Stimulated activated CD4-positive, alpha-beta T cell treated with anti-CD3 and anti-CD28 coated beads, TNF-alpha, amount 100 ng/mL, for 1 hour (primary cell): ENCODE data around the gene PBX1.
"Not testable (repeated sequence)": the region's sequence is repeated elsewhere in the genome, so short reads cannot be mapped to it uniquely, and the experiment has no call there.

Experiments used
- DNase-seq, 3 donors: peaks; one replicate each; pipeline ENCODE4 v3.0.0-alpha.2; 2020; ENCODE audit warnings: low read depth in 3 of 3, low spot score in 1 of 3

Gene PBX1

DNA sequence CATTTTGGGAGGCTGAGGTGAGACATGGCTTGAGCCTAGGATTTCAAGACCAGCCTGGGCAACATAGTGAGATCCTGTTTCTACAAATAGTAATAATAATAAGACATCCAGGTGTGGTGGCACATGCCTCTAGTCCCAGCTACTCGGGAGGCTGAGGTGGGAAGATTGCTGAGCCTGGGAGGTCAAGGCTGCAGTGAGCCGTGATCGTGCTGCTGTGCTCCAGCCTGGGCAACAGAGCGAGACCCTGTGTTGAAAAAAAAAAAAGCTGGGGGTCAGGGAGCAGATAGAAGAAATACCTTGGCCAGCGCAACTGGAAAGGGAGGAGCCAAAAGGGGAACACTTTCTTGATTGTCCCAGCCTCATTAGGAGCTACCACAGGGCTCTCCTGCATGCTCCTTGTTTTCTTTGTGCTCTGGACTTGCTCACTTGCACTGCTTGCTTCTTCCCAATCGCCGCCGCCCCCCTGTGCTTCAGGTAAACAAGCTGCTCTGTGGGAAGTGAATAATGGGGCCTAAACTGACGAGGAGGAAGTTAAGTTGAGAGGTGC, 31.1 kb downstream of the PBX1 start:
- DNase-seq: no peak

DNA sequence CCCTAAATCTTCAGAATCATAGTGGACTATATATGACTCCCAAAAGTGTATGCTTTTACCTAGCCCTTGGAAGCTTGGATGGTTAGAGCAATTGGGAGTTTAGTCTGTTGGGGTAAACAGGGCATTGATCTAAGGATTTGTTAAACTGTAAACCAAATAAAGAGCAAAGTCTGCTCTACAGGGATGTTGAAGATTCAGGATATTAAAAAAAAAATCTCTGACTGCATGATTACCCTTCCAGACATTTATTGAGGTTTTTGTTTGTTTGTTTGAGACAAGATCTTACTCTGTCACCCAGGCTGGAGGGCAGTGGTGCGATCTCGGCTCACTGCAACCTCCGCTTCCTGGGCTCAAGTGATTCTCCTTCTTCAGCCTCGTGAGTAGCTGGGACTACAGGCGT, 31.6 kb downstream of the PBX1 start:
- no peak for DNase-seq

DNA sequence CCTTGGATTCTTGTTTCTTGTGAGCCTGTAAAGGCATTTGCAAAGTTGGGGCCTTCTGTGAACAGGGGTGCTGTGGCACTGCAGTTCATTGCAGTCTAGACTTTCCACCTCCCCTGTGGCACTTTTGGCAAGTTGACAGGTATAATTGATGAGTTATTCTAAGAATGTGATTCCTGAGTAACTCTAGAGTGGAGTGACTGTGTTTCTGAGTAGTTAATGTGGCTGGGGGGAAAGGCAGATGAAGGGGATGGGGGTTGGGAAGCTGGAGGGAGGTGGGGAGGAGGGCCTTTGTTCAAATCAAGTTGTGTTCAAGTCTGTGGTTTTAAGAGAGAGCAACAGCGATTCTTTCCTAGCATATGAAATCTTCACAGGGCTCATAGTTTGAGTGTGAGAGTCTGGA, 32.9 kb downstream of the PBX1 start:
- no peak for DNase-seq

DNA sequence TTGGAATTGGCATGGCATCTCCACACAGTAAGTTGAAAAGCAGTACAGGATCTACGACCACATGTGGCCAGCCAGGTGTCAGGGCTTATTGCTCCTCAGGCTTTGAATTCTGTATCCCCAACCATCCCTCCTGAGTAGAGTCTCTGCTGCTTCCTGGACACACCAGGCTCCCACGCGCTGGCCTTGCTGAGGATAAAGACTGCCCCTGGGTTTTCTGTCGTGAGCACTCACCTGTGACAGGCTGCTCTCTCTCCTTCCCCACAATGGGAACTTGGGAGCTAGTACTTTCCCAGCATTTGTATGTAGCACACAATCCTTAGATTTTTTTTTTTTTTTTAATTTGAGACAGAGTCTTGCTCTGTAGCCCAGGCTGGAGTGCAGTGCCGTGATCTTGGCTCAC, 33.6 kb downstream of the PBX1 start:
- DNase-seq: no peak

DNA sequence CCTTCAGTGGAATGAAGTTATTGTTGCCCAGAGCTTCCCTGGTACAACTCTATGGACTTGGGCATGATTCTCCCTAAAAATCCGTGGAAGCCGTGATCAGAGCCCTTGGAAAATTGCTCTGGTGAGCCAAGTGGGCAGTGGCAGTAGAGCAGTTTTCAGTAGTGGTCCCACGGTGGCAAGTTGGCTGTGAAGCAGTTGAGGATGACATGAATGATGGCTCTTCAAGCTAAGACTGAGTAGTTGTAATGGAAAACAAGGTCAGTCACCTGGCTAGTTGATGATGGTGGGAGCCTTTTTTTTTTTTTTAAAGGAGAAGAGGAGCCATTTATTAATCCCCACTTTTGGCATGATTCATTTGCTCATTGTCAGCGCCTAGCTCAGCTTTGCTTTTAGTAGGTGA, 36.2 kb downstream of the PBX1 start:
- no peak for DNase-seq

DNA sequence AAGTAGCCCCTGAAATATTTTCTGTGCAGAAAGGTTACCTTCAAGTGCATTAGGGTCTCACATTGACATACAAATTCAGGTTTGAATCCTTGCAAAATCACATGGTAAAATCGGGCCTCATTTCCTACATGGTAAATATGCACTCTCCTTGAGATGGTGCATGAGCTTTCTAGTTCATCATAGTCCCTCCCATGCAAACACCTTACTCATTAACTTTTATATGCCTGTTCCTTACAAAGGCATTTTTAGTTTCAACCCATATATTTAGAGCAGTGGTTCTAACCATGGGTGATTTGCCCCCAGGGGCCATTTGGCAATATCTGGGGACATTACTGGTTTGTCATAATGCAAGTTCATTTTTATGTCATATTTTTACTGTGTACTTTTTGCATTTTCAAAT, 37.2 kb downstream of the PBX1 start:
- DNase-seq: no peak

DNA sequence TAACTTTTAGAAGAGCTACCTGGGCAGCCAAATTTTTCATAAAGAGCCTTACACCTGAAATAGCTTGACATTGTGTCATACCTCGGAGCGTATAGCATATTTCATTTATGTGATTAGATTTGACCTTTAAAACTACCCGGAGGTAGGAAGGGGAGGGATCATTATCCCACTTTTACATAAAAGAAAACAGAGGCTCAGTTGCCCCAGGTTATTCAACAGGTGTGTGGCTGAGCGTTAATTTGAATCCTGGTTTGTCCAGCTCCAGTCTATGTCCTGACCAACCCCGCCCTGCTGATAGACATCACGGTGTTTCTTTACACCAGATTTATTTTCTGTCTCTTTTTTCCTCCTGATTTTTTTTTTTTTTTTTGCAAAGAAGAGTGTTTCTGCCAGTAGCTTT, 39.7 kb downstream of the PBX1 start:
- no peak for DNase-seq

DNA sequence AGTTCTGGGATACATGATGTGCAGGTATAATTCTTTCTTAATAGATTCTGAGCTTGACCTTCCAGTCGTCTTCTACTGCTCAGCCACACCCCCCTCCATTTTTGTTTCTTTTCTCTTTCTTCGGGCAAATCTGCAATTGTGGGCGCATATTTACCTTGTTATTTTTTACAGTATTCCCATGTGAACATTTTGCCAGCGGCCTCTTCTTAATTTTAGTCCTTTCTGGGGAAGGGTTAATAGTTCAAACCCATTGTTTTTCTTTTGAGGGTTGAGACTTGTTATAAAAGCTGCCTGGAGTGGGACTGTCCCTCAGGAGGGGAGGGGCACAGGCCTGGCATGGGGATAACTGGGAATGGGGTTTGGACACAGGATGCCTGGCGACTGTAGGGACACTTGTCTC, 40.3 kb downstream of the PBX1 start:
- DNase-seq: no peak

DNA sequence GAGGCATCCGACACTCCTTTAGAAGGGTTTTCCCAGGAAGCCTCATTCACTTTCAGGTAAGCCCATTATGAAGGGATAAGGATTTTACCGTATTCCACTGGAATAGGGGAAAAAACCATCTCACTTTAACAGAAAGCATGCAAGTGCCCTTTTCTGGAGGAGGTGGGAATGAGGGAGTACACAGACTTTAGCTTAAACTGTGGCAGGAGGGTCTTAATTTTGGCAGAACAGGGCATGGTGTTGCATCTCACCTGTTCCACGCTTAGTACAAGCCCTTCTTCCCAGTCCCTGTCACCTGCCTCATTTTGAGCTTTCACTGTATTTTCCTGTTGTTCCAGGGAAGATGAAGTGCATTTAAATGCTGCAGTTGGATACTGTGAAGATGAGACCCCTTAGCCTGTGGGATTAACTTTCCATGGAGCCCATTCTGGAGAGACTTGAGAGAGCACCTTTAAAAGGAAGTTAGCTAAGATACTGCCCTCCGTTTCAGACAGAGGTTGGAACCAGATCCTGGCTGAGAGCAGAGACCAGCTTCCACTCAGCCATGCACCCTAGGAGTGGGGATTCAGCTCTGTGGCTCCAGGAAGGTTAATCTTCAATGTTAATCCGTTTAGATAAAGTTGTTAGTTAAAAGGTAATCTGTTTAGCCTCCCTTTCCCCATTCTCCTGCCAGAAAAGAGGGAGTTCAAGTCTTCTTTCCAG, 42.6 kb downstream of the PBX1 start:
- no peak for DNase-seq

DNA sequence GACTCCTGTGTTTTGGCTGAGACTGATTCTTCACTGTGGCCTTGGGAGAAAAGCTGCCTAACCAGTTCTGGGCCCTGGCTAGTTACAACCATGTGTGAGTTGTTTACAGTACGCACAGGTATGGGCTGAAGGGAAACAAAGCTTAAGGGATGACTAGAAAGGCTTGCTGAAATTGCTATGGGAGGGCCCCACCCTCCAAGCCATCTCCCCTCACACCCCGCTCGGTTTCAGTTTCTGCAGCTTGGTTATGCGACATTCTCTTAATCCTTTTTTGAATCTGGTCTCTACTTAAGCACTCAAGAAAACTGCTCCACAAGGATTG, 43.1 kb downstream of the PBX1 start:
- no peak for DNase-seq

DNA sequence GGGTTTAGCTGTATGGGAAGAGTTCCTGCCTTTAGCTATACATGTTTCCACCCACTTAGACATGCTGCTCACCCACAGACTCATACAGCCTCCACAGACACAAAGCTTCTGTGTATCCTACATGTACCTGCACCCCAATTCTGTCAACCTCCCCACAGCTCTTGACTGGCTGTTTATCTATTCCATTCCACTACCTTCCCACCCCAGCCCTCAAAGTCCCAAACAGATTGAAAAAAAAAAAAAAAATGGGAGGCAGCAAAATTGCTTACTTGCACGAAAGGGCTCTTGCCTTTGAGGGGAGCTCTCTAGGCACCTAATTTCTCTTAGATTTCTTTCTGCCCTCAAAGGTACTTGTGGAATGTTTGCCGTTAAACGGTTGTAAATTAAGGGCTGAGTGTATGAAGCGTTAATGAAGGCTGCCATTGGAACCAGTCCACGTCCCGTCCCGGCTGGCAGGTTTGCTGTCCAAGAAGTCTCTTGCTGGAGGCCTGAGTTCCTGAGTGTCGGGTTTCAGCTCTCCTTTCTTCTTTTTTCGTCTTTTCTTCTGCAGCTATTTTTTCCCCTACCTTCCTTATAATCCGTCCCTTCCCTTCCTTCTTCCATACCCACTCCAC, 43.6 kb downstream of the PBX1 start:
- DNase-seq: no peak

DNA sequence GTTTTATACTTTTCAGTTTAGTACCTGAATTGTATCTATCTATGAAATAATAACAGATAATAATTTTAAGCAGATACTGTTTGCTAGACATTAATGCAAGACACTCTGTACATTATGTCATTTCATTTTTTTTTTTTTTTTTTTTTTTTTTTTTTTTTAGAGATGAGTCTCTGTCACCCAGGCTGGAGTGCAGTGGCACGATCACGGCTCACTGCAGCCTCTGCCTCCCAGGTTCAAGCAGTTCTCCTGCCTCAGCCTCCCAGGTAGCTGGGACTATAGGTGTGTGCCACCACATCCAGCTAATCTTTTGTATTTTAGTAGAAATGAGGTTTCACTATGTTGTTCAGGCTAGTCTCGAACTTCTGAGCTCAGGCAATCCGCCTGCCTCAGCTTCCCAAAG, 44.8 kb downstream of the PBX1 start:
- DNase-seq: not testable (repeated sequence)

DNA sequence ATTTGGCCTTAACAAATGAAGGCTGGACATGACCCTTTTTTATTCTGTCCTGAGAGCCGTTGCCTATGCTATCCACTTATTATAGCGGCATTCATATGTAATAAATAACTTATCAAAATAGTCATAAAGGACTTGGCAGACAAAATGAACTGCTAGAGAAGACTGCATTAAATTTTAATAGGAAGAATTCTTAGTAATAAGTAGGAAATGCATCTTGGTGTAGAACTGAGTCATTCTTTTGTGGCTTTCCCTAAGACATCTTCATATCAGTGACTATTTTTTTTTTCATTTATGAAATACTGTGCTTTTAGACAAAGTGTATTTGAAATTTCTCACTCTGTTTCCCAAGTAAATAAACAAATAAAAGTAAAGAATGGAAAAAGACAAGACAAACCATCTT, 45.6 kb downstream of the PBX1 start:
- no peak for DNase-seq

DNA sequence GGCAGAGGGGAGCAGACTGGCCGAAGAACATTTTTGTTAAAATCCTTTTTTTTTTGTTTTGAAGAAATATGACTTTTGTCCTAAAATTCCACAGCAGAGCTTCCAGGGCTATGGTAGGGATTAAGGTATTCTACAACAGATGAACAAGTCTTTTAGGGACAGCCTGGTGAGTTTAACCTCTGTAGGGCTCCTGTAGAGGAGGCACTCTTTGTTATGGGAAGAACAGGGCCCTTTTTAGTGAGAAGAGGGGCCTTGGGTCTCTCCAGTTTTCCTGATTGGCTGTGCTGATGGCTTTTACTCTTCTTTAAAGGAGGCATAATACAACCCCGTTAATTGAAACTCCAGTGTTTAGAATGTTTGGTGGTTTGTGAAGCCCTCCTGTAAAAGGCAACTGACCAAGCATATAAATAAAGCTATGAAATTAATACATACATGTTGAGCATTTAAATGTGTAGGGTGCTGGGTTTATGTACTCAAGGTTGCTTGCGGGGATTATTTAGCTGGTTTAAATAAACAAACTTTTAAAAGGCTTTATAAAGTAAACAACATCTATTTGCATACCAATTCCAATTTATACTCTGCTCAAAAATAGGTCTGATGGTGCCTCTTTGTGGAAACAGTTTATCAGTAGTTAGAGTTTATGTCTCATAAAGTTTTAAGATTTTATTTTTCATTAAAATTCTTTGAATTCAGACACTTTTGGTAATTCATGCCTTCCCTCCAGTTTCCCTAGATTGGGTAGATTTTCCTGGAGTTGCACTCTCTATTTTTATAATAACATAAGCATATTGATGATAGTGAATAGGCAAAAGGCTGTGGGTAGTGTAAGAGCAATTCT, 46.5 kb downstream of the PBX1 start:
- no peak for DNase-seq

DNA sequence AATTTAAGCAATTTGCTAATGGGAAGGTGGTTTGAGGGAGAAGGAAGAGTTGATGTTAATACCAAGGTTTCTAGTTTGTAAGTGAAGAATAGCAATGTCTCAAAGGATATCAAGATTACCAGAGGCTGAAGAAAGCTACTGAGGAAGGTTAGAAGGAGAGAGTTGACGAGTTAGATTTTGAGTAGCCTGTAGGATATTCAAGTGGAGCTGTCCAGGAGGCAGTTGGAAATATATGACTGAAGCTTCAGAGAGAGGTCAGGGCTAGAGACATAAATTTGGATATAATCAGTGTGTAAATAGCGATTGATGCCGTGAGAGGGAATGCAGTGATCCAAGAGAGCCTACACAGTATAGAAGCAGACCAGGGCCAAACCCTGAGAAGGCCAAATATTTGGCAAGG, 48.4 kb downstream of the PBX1 start:
- DNase-seq: no peak

DNA sequence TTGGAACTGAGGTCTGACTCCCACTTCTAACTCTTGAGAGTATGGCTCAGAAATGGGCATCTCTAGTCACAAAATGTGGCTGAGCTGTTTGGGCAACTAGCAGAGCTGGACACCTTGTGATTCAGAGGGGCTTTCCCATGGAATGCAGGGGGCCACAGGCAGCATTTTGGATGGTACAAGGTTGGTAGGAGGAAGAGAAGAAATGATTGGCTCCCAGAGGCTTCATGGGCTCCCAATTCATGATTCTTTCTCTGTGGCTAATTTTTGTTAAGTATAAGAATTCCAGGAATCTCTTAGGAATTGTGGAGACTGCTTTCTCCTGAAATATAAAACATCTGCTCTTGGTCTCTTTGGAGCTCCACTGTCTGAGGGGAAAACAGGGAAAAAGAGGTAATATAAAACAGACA, 49.7 kb downstream of the PBX1 start:
- no peak for DNase-seq

DNA sequence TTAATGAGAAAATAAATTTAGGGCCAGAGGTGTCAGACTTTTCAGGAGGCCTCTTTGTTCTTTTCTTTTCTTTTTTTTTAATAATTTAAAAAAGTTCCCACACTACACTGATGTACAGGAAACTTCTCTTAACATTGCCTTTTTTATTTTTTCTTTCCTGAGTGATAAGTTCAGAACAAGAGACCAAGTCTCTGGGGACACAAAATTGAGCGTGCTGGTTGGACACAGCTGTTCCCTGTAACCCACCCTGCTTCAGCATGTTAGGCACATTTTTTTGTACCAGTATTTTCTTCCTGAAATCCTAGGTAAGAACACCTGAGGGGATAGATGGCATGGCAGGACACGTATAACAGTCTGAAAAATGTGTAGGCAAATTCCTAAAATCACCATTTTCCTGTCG, 50.1 kb downstream of the PBX1 start:
- no peak for DNase-seq

DNA sequence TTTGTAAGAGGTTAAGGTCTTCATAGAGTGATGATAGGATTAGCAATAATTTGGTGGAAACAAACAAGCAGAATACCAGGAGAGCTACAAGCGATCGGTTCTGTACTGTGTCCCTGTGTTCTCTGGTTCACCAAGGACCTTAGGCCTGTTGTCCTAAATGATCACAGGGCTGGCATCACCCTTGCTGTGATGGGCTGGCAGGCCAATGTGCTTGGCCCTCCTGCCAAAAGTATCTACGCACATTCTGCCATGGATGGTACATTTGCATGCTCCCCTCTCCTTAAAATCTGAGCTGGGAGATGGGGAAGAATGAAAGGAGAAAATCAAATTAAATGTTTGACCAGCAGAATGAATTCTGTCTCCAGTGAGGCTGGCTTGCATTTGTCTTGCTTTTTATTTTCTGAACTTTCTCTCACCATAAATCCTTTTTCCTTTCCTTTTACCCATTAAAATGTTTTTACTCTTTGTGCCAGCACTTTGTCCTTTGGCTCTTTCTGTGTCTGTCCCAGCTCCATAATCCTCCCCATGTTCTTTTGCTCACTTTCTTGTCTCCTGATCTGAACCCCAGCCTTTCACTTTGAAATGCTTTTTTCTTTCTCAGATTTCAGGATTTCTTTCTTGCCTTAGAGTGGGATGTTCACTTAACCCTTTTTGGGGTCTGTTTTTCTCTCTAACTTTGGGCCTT, 51.7 kb downstream of the PBX1 start:
- DNase-seq: no peak

DNA sequence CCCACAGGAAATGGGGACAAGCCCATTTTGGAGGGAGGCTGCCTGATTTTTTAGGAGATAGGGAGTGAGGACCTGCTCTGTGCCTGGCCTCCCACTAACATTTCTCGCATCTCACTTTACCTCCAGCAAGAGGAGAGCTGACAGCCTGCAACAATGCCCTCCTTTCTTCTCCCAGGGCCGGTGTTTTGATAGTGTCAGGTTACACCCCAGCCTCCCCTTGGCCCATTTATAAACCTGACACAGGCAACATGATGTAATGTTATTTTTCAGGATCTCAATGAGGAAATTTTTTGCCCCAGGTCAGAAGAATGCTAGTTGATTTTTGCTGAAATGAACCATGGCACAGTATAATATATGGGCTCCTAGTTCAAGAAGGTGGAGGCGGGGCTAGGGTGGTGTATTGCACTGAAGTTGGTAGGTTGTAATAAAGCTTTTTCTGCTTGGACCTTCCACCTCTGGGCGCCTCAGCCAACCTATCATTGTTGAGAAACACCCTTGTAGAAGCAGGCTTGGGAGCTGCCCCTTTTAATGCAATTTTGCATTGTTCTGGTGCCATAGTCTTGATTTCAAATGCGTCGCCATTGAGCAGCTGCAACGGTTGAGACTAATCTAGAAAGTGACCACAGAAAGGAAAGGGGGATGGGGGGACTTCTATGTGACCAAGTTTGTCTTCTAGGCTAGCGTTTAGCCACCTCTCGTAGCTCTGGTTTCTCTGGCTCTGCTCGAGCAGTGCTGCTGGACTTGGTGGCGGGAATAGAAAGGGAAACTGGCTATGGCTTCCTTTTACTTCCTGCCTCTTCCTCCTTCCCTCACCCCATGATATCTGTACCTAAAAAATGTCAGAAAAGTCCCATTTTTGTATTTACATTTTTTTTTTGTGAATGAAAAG, 53.0 kb downstream of the PBX1 start:
- no peak for DNase-seq

DNA sequence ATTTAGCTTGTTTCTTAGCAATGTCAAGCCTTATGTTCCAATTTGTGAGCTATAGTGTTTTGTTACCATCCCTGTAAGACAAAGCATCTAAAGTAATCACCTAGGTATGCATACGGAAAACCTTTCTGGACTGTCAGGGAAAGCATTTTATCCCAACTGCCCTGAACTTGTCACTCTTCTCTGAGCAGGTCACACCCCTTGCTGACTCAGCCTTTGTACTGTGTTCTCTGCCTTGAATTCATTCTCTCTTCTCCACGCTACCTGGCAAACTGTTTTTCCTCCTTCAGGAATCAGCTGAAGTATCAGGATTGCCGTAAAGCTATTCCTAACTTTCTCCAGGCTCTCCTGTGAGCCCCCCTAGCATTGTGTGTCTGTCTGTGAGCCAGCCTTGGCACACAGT, 54.2 kb downstream of the PBX1 start:
- no peak for DNase-seq

DNA sequence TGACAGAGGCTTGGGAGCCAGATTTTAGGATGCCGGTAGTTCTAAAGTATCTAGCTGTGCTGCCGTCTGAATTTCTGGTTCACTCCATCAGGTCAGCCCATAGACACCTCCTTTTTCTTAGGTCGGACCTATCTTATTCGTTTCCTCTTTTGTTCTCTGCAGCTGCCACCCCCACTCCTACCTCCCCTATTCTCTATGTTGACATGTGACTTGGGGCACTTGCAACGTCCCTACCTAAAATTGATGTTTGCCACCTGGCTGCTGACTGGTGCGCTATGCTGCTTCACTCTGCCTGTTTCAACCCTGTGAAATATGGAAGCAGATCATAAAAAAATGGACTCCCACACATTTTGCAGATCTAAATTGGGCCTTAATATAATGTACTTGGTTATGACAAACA, 55.3 kb downstream of the PBX1 start:
- DNase-seq: no peak
